Measurements from ENCODE around the gene MYO10.
"Not testable (repeated sequence)": the region's sequence is repeated elsewhere in the genome, so short reads cannot be mapped to it uniquely, and the experiment has no call there.

MYO10 gene

DNA sequence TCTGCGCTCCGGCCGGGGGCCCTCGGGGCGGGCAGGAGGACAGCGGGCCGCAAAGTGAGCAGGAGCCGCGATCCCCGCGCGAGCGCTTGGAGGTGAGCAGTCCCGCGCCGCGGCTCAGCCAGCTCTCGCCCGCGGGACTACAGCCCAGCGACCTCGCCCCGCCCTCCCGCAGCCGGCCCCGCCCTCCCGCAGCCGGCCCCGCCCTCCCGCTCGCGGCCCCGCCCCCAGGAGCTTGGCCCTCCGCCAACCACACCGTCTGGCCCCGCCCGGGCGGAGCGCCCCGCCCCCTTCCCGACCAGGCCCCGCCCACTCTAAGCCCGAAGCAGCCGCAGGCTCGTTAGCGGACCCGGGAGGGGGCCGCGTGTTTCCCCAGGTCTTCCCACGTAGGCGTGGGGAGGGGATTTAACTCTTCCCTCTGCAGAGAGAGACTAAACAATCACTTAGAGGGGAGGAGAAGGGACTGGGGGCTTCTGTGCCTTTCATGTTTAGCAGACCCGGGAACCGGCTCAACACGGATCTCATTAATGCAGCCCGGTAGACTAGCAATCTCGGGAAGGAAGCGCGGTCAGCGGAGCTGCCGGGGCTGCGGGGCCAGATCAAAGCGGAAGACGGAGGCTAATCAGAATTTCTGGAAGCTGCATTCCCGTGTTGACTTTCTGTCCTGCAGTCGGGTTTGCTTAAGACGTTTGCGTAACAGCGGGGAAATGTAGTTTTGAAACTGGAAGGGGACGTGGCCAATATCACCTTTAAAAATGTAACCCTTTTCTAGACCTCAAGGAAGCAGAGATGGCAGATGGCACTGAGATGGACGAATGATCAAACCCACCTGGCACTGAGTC is at the start of gene MYO10:
TSS of gene MYO10 (minus strand) at position 139 of the 839 bp plus-strand sequence. CDS start 480 bp downstream, outside the sequence.
- peak; percentile 42 to 72 for DNase-seq

DNA sequence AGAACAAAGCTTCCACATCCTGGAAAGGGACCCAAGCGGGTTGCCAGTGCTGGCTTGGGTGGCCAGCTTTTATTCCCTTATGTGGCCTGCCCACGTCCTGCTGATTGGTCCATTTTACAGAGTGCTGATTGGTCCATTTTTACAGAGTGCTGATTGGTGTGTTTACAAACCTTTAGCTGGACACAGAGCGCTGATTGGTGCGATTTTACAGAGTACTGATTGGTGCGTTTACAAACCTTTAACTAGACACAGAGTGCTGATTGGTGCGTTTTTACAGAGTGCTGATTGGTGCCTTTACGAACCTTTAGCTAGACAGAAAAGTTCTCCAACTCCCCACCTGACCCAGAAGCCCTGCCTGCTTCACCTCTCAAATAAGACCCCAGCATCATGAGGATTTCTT is 49.2 kb upstream of the MYO10 start:
- DNase-seq: not testable (repeated sequence)

DNA sequence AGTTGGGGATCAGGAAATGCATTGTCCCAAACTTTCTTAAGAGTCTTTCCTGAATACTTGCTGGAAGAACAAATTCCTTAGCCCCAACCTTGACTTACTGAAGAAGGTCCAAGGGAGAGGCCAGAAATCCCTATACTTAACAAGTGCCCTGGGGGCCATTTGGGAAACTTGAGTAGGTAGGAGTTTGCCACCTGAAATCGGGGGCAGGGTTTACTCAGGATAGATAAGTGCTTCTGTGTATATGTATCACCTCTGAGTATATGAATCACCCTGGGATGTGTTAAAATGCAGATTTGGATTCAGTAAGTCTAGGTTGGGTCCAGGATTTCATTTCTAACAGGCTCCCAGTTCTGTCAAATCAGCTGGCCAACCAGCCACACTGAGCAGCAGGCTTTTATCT is 47.9 kb upstream of the MYO10 start:
- DNase-seq: no peak

DNA sequence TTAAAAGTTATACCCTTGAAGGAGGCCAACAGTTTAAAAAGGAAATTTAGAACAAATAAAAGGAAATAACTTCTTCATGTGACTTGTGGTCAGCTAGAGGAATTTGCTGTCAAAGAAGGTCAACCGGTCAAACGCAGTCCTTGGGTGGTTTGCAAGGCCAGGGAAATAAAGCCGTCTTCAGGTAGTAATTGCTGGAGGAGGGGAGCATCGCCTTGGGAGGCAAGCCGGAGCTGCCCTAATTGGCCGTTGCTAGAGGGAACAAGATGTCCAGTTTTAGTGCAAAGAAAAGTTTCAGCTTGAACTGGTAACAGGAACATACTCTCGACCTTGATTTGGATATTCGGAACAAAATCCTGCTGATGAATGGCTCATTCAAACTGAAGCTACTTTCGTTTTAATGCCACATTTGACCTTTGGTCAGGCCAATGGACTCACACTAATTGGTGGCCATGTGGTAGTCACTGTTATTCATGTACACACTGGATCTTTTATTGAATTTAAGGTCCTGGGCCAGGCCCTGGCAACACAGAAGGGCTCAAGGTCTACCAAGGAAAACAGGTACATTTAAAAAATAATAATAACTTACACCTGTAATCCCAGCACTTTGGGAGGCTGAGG is 47.0 kb upstream of the MYO10 start:
- no peak for DNase-seq

DNA sequence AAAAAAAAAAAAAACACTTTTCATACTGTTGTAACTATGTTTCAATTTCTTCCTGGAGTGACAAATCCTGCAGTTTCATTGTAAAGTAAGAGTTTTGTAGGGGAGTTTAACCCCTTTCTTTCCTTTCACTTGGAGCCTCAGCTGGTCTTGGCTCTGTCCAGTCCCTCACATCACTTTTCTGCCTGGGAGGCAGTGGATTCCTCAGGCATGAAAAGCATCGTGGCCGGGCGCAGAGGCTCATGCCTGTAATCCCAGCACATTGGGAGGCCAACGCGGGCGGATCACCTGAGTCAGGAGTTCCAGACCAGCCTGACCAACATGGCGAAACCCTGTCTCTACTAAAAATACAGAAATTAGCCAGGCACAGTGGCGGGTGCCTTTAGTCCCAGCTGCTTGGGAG is 45.6 kb upstream of the MYO10 start:
- no peak for DNase-seq

DNA sequence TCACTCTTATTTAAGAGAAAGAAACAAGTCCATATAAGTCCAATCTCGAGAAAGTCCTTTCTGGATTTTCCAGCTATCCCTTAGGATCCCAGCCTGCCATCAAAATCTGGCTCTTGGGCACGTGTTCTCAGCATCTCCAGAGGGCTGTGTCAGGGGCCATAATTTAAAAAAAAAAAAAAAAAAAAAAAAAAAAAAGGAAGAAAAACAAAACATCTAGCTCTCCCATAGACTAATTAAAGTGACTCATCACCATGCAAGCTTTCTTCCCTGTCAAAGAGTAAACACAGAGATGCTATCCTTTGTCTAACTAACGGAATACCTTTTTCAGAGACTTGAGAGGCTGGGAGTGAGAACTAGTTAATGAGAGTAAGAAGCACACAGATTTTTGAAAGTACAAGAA is 44.9 kb upstream of the MYO10 start:
- no peak for DNase-seq

DNA sequence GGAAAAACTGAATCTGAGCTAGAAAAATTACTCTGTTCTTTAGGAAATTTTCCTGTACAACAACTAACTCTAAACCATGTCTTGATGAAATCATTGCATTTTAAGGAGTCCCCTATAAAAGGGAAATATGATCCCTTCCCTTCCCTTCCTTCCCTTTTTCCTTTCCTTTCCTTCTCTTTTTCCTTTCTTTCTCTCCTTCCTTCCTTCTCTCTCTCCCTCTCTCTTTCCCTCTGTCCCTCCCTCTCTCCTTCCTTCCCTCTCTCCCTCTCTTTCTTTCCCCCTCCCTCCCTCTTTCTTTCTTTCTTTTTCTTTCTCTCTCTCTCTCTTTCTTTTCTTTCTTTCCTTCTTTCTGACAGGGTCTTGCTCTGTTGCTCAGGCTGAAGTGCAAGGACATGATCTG is 42.2 kb upstream of the MYO10 start:
- no peak for DNase-seq

DNA sequence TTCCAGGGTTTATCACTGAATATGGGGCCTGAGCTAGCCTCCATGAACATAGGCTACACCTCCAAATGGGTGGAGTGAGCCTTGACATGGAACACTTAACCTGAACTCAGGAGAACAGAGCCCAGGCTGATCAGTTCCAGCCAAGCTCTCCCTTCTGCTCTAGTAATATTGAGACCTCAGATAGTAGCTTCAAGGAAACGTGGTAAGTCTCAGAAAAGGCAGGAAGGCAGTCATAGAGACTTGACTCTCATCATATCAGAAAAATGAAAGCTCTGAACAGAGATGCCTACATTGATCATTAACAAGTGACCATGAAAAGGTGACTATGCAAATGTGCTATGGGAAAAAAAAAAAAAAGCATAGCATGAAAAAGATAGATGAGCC is 40.5 kb upstream of the MYO10 start:
- DNase-seq: no peak

DNA sequence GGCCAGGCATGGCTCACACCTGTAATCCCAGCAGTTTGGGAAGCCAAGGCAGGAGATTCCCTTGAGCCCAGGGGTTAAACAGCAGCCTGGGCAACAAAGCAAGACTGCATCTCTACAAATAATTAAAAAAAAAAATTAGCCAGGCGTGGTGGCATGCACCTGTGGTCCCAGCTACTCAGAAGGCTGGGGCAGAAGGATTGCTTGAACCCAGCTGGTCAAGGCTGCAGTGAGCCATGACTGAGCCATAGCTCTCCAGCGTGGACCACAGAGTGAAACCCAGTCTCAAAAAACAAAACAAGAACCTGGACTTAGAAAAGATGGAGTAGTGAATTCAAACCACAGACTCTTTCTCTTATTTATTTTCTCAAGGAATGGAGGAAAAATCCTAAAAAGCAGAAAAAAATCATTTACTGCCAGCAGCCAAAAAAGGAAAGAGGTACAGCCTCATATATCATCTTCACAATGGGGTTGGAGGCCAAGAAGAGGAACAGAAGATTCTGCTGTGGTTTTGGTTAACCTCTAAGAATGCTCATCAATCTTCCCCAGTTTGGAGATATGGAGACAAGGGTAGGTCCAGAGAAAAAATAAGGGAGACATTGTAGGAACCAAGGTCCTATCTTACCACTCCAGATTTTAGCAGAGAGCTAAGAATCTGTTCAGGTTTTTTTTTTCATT is 40.0 kb upstream of the MYO10 start:
- no peak for DNase-seq

DNA sequence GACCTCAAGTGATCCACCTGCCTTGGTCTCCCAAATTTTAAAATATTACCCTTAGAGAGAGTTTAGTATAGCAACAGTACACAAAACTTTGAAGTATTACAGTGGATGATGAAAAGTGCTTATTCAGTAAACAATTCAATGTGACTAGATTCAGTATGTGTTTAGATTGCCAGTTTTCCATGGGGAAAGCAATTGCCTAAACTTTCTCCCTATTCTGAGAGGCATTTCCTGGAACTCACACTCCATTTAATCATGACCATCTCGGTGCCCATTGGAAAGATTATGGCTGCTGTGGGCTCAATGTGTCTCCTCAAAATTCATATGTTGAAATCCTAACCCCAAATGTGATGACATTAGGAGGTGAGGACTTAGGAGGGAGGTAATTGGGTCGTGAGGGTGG is 38.9 kb upstream of the MYO10 start:
- no peak for DNase-seq

DNA sequence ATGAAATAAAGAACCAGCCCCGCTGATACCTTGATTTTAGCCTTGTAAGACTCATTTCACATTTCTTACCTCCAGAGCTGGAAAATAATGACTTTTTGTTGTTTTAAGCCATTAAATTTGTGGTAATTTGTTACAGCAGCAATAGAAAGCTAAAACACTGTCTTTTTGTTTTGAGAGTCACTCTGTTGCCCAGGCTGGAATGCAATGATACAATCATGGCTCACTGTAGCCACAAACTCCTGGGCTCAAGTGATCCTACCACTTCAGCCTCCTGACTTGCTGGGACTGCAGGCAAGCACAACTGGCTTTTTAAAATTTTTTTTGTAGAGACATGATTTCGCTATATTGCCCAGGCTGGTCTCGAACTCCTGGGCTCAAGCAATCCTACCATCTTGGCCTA is 34.7 kb upstream of the MYO10 start:
- no peak for DNase-seq

DNA sequence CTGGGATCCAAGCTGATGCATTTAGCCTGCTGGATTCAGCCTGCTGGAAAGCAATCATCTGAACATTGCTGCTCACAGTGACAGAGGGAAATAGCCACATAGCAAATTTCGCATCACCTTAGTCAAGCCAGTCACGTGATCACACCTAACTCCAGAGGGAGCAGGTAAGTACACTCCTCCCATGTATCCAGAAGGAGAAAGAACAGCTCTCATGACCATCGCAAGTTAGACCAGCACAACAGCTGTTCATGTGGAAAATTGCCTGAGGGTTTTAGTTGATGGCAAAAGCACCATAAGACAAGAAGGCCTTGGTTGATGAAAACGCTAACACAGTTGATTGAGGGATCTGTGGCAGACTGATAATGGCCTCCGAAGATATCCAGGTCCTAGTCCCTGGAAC is 34.2 kb upstream of the MYO10 start:
- DNase-seq: no peak

DNA sequence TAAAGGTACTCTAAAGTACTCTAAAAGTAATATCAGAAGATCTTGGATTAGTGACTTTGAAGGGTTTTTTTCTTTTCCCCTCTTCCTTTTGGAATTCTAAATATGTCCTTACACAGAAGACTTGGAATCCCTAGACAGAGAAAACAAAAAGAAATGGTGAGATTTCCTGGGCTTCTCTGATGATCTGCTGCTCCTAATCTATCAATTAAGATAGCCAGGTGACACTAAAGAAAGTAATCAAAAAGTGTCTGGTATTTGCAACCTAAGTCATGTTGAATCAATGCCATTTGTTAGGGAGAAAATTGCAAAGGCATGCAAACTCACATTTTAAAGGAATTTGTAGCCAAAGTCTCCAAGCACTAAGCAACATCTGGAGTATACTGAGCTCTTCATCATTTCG is 29.5 kb upstream of the MYO10 start:
- DNase-seq: no peak

DNA sequence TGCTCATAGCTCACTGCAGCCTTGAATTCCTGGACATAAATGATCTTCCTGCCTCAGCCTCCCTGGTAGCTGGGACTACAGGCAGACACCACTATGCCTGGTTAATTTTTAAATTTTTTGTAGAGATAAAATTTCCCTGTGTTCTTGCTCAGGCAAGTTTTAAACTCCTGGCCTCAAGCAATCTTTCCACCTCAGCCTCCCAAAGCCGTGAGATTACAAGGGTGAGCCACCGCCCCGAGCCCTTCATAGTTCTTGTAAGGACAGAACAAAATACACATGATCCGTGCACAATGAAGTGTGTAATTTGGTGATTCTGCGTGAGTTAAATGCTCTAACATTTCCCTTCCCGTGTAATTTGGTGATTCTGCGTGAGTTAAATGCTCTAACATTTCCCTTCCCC is 27.7 kb upstream of the MYO10 start:
- DNase-seq: no peak

DNA sequence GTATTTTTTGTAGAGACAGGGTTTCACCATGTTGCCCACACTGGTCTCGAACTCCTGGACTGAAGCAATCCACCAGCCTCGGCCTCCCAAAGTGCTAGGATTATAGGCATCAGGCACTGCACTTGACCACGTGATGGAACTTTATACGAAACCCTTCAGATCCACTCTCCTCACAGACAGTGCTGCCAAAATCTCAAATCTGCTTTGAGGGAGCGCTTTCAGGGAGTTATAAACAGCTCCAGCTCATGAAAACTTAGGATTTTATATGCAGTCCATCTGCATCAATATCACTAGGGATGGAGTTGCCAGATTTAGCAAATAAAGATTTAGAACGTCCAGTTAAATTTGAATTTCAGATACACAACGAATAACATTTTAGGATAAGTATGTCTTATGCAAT is 25.0 kb upstream of the MYO10 start:
- DNase-seq: no peak

DNA sequence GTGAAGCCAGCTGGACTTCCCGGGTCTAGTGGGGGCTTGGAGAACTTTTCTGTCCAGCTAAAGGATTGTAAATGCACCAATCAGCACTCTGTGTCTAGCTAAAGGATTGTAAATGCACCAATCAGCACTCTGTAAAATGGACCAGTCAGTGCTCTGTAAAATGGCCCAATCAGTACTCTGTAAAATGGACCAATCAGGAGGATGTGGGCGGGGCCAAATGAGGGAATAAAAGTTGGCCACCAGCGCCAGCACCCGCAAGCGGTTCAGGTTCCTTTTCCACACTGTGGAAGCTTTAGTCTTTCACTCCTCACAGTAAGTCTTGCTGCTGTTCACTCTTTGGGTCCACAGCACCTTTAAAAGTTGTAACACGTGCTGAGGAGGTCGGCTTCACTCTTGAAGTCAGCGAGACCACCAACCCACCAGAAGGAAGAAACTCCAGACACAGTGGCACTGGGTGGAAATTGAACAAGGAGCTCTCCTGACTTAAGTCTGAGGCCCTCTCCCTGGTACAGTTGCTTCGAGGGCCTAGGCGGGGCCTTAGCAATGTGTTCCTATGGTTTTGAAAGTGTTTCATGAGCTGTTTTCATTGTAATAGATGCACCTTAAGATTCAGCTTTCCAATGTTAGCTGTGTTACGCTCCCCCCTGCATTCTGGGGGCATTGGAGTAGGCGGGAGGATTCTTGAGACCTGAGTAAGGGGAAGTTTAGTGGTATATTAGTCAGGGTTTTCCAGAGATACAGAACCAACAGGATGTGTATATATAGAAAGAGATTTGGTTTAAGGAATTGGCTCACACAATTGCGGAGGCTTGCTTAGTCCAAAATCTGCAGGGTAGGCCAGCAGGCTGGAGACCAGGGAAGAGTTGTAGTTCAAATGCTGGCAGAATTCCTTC is 21.5 kb upstream of the MYO10 start:
- DNase-seq: no peak

DNA sequence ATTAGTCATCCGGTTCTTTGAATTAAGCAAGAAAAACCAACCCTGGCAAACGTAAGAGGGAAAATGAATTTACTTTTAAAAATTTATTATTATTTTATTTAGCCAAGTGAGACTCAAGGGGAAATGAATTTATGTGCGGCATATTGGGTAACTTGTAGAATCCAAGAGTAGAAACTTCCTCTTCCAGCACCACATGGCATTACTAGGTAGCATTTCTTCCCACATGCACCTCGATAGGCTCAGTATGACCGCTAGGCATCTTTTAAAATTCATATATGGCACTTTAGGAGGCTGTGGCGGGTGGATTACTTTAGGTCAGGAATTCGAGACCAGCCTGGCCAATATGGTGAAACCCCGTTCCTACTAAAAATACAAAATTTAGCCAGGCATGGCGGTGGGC is 17.6 kb upstream of the MYO10 start:
- no peak for DNase-seq

DNA sequence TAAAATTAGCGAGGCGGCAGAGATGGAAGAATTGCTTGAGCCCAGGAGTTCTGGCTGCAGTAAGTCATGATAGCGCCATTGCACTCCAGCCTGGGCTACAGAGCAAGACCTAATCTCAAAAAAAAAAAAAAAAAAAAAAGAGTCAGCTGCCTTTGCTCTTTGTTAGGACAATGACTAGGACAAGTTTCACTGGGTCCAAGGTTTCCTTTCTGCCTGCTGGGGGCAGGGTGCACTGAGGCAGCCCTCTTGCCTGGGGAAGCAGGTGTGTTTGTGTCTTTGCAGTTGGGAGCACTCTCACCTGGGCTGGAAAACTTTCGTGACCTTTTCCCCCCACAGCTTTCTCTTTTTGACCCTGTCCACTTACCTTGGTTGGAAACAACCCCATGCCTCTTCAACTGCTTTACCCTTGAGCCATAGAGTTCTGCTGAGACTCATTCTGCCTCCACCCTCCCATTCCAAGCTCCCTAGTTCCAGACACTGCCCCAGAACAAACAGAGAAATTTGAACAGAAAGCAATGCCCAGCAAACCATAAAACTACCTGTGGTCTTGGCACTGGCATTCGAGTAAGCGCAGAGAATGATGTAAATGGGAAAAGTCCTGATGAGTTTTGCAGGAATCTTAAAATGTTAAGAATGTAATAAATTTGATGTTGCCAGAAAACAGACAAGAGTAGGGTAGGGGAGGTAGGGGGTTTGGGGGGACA is 17.0 kb upstream of the MYO10 start:
- no peak for DNase-seq

DNA sequence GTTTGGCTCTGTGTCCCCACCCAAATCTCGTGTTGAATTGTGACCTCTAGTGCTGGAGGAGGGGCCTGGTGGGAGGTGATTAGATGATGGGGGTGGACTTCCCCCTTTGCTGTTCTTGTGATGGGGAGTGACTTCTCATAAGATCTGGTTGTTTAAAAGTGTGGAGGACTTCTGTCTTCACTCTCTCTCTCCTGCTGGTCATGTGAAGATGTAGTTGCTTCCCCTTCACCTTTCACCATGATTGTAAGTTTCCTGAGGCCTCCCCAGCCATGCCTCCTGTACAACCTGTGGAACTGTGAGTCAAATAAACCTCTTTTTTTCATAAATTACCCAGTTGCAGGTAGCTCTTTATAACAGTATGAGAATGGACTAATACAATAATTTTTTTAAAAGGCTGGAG is 10.6 kb upstream of the MYO10 start:
- no peak for DNase-seq

DNA sequence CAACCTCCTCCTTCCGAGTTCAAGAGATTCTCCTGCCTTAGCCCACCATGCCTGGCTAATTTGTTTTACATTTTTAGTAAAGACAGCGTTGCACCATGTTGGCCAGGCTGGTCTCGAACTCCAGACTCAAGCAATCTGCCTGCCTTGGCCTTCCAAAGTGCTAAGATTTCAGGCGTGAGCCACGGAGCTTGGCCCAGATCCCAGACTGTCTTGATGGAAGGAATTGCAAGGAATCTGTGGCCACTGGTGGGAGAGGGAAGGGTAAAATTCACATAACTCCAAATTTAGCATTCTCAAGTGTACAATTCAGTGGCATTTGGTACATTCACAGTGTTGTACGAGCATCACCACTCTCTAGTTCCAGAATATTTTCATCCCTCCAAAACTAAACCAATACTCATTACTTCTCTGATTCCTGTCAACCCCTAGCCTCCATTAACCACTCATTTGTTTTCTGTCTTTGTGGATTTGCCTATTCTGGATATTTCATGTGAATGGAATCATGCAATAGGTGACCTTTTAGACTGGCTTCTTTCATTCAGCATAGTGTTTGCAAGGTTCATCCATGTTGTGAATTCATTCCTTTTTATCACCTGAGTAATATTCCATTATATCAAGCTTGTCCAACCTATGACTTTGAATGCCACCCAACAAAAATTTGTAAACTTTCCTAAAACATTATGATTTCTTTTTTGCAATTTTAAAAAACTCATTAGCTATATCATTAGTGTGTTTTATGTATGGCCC is 8.9 kb upstream of the MYO10 start:
- DNase-seq: no peak

DNA sequence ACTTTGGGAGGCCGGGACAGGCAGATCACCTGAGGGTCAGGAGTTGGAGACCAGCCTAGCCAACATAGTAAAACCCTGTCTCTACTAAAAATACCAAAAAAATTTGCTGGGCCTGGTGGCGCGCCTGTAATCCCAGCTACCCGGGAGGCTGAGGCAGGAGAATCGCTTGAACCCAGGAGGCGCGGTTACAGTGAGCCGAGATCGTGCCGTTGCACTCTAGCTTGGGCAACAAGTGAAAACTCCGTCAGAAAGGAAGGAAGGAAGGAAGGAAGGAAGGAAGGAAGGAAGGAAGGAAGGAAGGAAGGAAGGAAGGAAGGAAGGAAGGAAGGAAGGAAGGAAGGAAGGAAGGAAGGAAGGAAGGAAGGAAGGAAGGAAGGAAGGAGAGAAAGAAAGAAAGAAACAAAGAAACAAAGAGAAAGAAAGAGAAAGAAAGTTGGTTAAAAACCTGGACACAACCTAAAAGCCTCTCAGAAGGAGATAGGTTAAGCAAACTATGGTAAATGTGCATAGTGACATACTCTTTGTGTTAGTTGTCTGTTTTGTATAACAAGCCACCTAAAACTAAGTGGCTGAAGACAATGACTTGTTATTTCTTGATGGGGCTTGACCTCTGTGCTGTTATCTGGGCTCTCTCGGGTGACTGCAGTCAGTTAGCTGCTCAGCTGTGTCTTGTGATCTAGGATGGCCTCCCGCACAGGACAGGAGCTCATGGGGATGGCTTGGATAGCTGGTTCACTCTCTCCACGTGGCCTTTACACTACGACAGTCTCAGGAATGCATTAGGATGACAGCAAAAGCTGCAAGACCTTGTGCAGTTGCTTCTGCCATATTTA is 8.0 kb upstream of the MYO10 start:
- DNase-seq: no peak
